Measurements from ENCODE around the gene C5orf63. TPM values are rescaled to one million over a fixed set of nuclear protein-coding genes. Genes with fewer than 3 reads are reported as not detected.

The C5orf63 gene
- total and polyA plus RNA-seq, 2 donors (not counting 3 experiments of a cell fraction or from before 2014, with no cell fraction given), result 1.4 to 5.3 TPM

DNA sequence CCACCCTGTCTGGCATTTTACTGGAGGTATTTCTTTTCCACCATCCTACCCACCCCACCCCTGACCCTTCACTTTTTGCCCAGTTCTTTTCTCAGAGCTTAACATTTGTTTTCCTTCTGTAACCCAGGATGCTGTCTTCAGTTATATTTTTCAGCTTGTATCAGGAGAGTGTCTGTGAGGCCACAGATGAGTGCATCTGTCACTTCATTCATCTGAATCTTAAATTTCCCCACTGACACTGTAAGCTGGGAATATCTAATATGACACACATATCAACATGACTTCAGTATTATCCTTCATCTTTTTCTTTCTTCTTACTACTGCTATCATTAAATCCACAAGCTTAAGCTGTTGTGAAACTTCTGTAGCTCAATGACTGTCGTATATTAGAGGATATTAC, 47.8 kb downstream of the C5orf63 start:
- no peak for TF ChIP-seq FOS (IDR thresholded peaks at IDR 0.05; ENCODE audit: borderline replicate concordance, insufficient read depth, low read length)
- TF ChIP-seq POLR2A (IDR thresholded peaks at IDR 0.05; ENCODE audit: low read depth, low read length), result no peak
- no peak for TF ChIP-seq JUN (IDR thresholded peaks at IDR 0.05; ENCODE audit: borderline replicate concordance, insufficient read depth, insufficient read length, low read depth)
- H3K9me3 ChIP-seq (replicated peaks; ENCODE audit: control insufficient read depth, insufficient read depth, low read length), result no peaks in the 10 kb centered on the region
- ChIA-PET POLR2A (no interaction called here), CTCF (no interaction called here)
- no peak overlapping the region for H3K9ac ChIP-seq (replicated peaks; ENCODE audit: extremely low read depth, insufficient read depth, low read length)
- no peaks in the 10 kb centered on the region for H3K9me1 ChIP-seq (replicated peaks; ENCODE audit: control insufficient read depth, extremely low read depth, insufficient read depth, low read length)
- no TSS peak for BruUV-seq (replicated peaks)
- no peaks in the 10 kb centered on the region for H3K36me3 ChIP-seq (ENCODE audit: control insufficient read depth in 2 of 2, extremely low read depth in 1 of 2, insufficient read depth in 2 of 2, low read length in 2 of 2)
- H3K27me3 ChIP-seq (ENCODE audit: control insufficient read depth in 2 of 2, insufficient read depth in 2 of 2, low read length in 2 of 2), result no peaks in the 10 kb centered on the region
- H2AFZ ChIP-seq (ENCODE audit: low read depth, low read length), result no peak overlapping the region
- no peak overlapping the region for H3K4me3 ChIP-seq (replicated peaks in 1 of 3; ENCODE audit: insufficient read depth in 1 of 3, low read depth in 1 of 3, low read length in 3 of 3)
- peaks cover 11% of the 10 kb centered on the region for H3K4me1 ChIP-seq (ENCODE audit: control insufficient read depth, extremely low read depth, insufficient read depth, low read length)
- dilution Hi-C loops (cut with MboI; ENCODE audit: extremely low pct_ligation_motif_present, low sequenced_read_pairs) (no loop called here), intact Hi-C loops (cut with micrococcal nuclease) (no loop called here)
- peaks cover 96% of the 10 kb centered on the region for H3K79me2 ChIP-seq (ENCODE audit: control insufficient read depth, insufficient read depth, low read length)
- FAIRE-seq, result no peak
- H3K4me2 ChIP-seq (ENCODE audit: insufficient read depth, low read length), result no peak overlapping the region
- H3K27ac ChIP-seq (ENCODE audit: insufficient read depth, low read depth, low read length), result no peak overlapping the region
- no peak for DNase-seq (ENCODE audit: low read depth, low spot score)
- no peaks in the 10 kb centered on the region for H4K20me1 ChIP-seq (replicated peaks; ENCODE audit: control insufficient read depth, extremely low read depth, insufficient read depth, low read length)

DNA sequence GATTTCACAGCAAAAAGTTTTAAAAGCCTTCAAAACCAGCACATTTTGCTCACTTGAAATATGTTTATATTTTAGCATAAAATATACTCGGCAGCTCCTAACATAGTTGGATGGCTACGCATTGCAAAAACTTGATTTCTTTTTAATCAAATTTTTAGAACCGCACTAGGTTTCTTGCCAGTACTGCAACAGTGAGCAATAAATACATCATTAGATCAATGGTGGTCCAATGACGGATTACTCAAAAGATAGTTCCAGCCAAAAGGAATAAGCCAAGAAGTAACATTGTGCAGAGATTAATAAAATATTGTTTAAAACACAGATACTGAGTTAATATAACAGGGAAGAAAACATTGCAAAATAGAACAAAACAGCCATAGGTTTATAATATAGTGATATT, 48.5 kb downstream of the C5orf63 start:
- DNase-seq (ENCODE audit: low read depth, low spot score) (no peak), FAIRE-seq (no peak)
- Histone ChIP-seq H3K4me2 (ENCODE audit: insufficient read depth, low read length) (no peak overlapping the region), H3K9me1 (replicated peaks; ENCODE audit: control insufficient read depth, extremely low read depth, insufficient read depth, low read length) (no peaks in the 10 kb centered on the region), H4K20me1 (replicated peaks; ENCODE audit: control insufficient read depth, extremely low read depth, insufficient read depth, low read length) (no peaks in the 10 kb centered on the region), H3K9ac (replicated peaks; ENCODE audit: extremely low read depth, insufficient read depth, low read length) (no peak overlapping the region), H3K9me3 (replicated peaks; ENCODE audit: control insufficient read depth, insufficient read depth, low read length) (no peaks in the 10 kb centered on the region), H2AFZ (ENCODE audit: low read depth, low read length) (no peak overlapping the region), H3K36me3 (ENCODE audit: control insufficient read depth in 2 of 2, extremely low read depth in 1 of 2, insufficient read depth in 2 of 2, low read length in 2 of 2) (no peaks in the 10 kb centered on the region), H3K27ac (ENCODE audit: insufficient read depth, low read depth, low read length) (no peak overlapping the region), H3K79me2 (ENCODE audit: control insufficient read depth, insufficient read depth, low read length) (peaks cover 98% of the 10 kb centered on the region), H3K4me1 (ENCODE audit: control insufficient read depth, extremely low read depth, insufficient read depth, low read length) (peaks cover 11% of the 10 kb centered on the region), H3K4me3 (replicated peaks in 1 of 3; ENCODE audit: insufficient read depth in 1 of 3, low read depth in 1 of 3, low read length in 3 of 3) (no peak overlapping the region), H3K27me3 (ENCODE audit: control insufficient read depth in 2 of 2, insufficient read depth in 2 of 2, low read length in 2 of 2) (no peaks in the 10 kb centered on the region)
- CTCF ChIA-PET, result no interaction called here
- POLR2A ChIA-PET, result no interaction called here
- dilution Hi-C loops (cut with MboI; ENCODE audit: extremely low pct_ligation_motif_present, low sequenced_read_pairs), result no loop called here
- BruUV-seq (replicated peaks), result no TSS peak
- intact Hi-C loops (cut with micrococcal nuclease), result no loop called here
- TF ChIP-seq MAX (IDR thresholded peaks at IDR 0.05; ENCODE audit: insufficient read depth, insufficient read length) (no peak), FOS (IDR thresholded peaks at IDR 0.05; ENCODE audit: borderline replicate concordance, insufficient read depth, low read length) (no peak), JUN (IDR thresholded peaks at IDR 0.05; ENCODE audit: borderline replicate concordance, insufficient read depth, insufficient read length, low read depth) (no peak), POLR2A (IDR thresholded peaks at IDR 0.05; ENCODE audit: low read depth, low read length) (no peak), GATA2 (IDR thresholded peaks at IDR 0.05; ENCODE audit: insufficient read depth, insufficient read length, low read depth, low read length) (no peak), MYC (IDR thresholded peaks at IDR 0.05; ENCODE audit: low read depth, low read length) (no peak), EZH2 (IDR thresholded peaks at IDR 0.05; ENCODE audit: borderline replicate concordance, low read depth, low read length, severe bottlenecking) (no peak), POLR2AphosphoS5 (IDR thresholded peaks at IDR 0.05; ENCODE audit: insufficient read depth, low read depth, low read length) (no peak)
- TF ChIP-seq, protein P1, sequence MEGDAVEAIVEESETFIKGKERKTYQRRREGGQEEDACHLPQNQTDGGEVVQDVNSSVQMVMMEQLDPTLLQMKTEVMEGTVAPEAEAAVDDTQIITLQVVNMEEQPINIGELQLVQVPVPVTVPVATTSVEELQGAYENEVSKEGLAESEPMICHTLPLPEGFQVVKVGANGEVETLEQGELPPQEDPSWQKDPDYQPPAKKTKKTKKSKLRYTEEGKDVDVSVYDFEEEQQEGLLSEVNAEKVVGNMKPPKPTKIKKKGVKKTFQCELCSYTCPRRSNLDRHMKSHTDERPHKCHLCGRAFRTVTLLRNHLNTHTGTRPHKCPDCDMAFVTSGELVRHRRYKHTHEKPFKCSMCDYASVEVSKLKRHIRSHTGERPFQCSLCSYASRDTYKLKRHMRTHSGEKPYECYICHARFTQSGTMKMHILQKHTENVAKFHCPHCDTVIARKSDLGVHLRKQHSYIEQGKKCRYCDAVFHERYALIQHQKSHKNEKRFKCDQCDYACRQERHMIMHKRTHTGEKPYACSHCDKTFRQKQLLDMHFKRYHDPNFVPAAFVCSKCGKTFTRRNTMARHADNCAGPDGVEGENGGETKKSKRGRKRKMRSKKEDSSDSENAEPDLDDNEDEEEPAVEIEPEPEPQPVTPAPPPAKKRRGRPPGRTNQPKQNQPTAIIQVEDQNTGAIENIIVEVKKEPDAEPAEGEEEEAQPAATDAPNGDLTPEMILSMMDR (IDR thresholded peaks at IDR 0.05; ENCODE audit: extremely low read depth in 1 of 2, insufficient read depth in 1 of 2, low read depth in 1 of 2, low read length in 2 of 2), result no peak
